NCI-H1436 (cell line): Measurements from ENCODE around the gene YPEL3.
A peak's percentile ranks its signal among the peaks of the same experiment; 100 is the strongest.
"Not testable (repeated sequence)": the region's sequence is repeated elsewhere in the genome, so short reads cannot be mapped to it uniquely, and the experiment has no call there.

Experiments
- DNase-seq: peaks from one replicate; lab custom pipeline; 2025; lab: John Stamatoyannopoulos, UW

YPEL3 gene

GRCh38 chr16:30116291-30117207 is 20.5 kb upstream of the YPEL3 start:
- DNase-seq = no peak

- DNase-seq = no peak
These were observed 19.2 kb upstream of the YPEL3 start for GRCh38 chr16:30115238-30115637.

- not testable (repeated sequence) for DNase-seq
These were observed 18.8 kb upstream of the YPEL3 start for GRCh38 chr16:30114833-30115232.

GRCh38 chr16:30114411-30114810 is 18.4 kb upstream of the YPEL3 start:
- no peak for DNase-seq

GRCh38 chr16:30113711-30114333 is 17.8 kb upstream of the YPEL3 start:
- DNase-seq = no peak

GRCh38 chr16:30113031-30113710 is 17.2 kb upstream of the YPEL3 start, which contains the start of gene GDPD3:
TSS of gene GDPD3 (minus strand) at chr16:30113537. CDS start at chr16:30113478, 59 bp downstream.
- DNase-seq = no peak

GRCh38 chr16:30112197-30113030 is 16.4 kb upstream of the YPEL3 start:
- DNase-seq = peak; percentile 9

GRCh38 chr16:30110661-30111060 is 14.6 kb upstream of the YPEL3 start:
- no peak for DNase-seq

GRCh38 chr16:30108059-30108850 is 12.2 kb upstream of the YPEL3 start:
- DNase-seq = no peak

GRCh38 chr16:30104492-30104891 is 8.5 kb upstream of the YPEL3 start:
- no peak for DNase-seq

GRCh38 chr16:30104090-30104489 is 8.1 kb upstream of the YPEL3 start:
- no peak for DNase-seq

GRCh38 chr16:30096862-30097563 is 1.0 kb upstream of the YPEL3 start:
- no peak for DNase-seq

GRCh38 chr16:30095166-30096078 is 591 bp downstream of the YPEL3 start:
- no peak for DNase-seq

GRCh38 chr16:30094541-30095165 is 1.4 kb downstream of the YPEL3 start:
- no peak for DNase-seq

- DNase-seq = peak; percentile 76
These were observed 3.5 kb downstream of the YPEL3 start for GRCh38 chr16:30092373-30093010.

- DNase-seq = peak; percentile 89
These were observed 4.3 kb downstream of the YPEL3 start, which contains the start of gene TBX6 for GRCh38 chr16:30091474-30092372. TSS of gene TBX6 (minus strand) at chr16:30091924. CDS start at chr16:30091193, 731 bp downstream.
